GM10248 (cell line): ENCODE results near the gene CBR3.

Experiments used
- CTCF ChIA-PET: fragments of 300-600 bp; sonication (Branson Sonifier 250); formaldehyde crosslinking; extraction: SDS; loops from one replicate; lab custom pipeline; 2021; ENCODE audit warnings: antibody characterized with exemption; lab: Yijun Ruan, JAX
- POLR2A ChIA-PET: fragments of 350-650 bp; sonication (Branson Sonifier 250); formaldehyde crosslinking; extraction: SDS; loops from one replicate; lab custom pipeline; 2020; ENCODE audit warnings: antibody characterized with exemption; lab: Yijun Ruan, JAX
- DNase-seq: peaks from one replicate; pipeline ENCODE4 v3.0.0; 2012; ENCODE audit errors: extremely low spot score
- TF ChIP-seq, protein P1 (sequence below): IDR thresholded peaks from 2 replicates; pipeline ENCODE4 v1.5.1; 2012; ENCODE audit warnings: mild to moderate bottlenecking, low read depth; ENCODE audit errors: extremely low read depth, missing control alignments, control extremely low read depth

CBR3 gene

GRCh38 chr21:36134803-36135390 lies at the start of gene CBR3:
Gene CBR3 (plus strand): TSS chr21:36135079. CDS start chr21:36135193, 114 bp downstream.
- ChIA-PET POLR2A (no interaction called here), CTCF (interaction anchor here (0.8 to 3.3 kb wide), 4 partner anchors 9 to 195 kb away, joined by 3 to 11 read pairs (median 4); partner anchors contain the start of gene MORC3)
- TF ChIP-seq, protein P1, sequence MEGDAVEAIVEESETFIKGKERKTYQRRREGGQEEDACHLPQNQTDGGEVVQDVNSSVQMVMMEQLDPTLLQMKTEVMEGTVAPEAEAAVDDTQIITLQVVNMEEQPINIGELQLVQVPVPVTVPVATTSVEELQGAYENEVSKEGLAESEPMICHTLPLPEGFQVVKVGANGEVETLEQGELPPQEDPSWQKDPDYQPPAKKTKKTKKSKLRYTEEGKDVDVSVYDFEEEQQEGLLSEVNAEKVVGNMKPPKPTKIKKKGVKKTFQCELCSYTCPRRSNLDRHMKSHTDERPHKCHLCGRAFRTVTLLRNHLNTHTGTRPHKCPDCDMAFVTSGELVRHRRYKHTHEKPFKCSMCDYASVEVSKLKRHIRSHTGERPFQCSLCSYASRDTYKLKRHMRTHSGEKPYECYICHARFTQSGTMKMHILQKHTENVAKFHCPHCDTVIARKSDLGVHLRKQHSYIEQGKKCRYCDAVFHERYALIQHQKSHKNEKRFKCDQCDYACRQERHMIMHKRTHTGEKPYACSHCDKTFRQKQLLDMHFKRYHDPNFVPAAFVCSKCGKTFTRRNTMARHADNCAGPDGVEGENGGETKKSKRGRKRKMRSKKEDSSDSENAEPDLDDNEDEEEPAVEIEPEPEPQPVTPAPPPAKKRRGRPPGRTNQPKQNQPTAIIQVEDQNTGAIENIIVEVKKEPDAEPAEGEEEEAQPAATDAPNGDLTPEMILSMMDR = no peak
- peak; percentile 39 for DNase-seq

- TF ChIP-seq, protein P1 = no peak
- no peak for DNase-seq
- POLR2A ChIA-PET = no interaction called here
- CTCF ChIA-PET = interaction anchor here (0.9 to 1.6 kb wide), 5 partner anchors 11 to 53 kb away, joined by 3 to 5 read pairs (median 3); no protein-coding TSS in a partner anchor
Measured at GRCh38 chr21:36087362-36088138, 47.3 kb upstream of the CBR3 start.

DNA sequence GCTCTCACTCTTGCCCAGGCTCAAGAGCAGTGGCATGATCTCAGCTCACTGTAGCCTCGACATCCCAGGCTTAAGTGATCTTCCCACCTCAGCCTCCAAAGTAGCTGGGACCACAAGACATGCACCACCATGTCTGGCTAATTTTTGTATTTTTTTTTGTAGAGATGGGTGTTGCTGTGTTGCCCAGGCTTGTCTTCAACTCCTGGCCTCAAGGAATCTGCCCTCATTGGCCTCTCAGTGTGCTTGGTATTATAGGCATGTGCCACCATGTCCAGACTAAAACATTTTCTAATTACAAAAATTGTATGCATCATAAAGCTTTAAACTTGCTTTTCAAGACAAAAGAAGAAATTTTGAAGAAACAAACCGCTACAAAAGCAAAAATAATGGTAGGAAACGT lies 44.9 kb upstream of the CBR3 start:
- DNase-seq = no peak
- ChIA-PET POLR2A (no interaction called here), CTCF (interaction anchor here (1.0 kb wide), 1 partner anchor 23 kb away, joined by 4 read pairs; no protein-coding TSS in a partner anchor)
- TF ChIP-seq, protein P1 = no peak

- ChIA-PET CTCF (no interaction called here), POLR2A (no interaction called here)
- TF ChIP-seq, protein P1 = no peak
- no peak for DNase-seq
Measured at GRCh38 chr21:36092681-36093080, 42.2 kb upstream of the CBR3 start.

GRCh38 chr21:36093512-36093911 lies 41.4 kb upstream of the CBR3 start:
- POLR2A ChIA-PET = no interaction called here

DNA sequence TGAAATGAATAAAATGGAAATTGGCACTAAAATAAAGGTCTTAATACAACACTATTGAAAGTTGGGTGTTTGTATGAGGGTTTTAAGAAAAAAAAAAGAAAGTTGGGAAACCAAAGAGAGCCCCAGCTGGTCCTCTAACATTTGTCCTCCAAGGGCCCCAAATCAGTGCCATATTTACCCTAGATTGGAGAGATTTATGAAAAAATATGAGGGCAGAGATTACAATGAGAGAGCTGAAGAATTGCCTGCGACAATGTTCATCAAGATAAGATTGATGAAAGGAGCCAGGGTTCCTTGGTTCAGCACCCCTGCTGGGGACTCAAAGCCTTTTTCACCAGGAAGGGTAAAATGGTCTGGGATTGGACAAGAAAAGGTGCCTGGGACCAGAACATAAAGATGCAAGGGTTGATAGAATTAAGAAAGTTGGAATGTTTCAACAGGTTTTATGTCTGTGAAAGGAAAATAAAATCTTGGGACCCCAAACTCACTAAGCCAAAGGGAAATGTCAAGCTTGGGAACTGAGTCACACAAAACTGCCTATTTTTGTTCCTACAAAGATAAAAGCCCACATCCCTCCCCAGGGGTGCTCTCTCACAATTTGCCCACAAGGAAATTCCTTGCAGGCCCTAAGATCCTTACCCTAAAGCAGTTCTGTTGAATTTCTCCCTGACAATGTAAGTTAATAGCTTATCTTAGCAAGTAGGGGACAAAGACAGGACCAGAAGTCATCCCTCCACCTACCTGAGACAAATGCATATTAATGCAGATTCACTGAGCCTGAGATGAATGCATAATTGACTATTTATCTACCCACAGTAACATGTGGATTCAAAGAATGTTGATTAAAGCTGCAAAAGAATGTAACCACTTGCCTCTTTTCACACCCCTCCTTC lies 38.2 kb upstream of the CBR3 start:
- ChIA-PET POLR2A (no interaction called here), CTCF (interaction anchor here (1.8 to 2.3 kb wide), 3 partner anchors 15 to 37 kb away, joined by 4 to 9 read pairs (median 5); no protein-coding TSS in a partner anchor)
- TF ChIP-seq, protein P1 = no peak
- no peak for DNase-seq

More at GRCh38 chr21:36093512-36093911, 41.4 kb upstream of the CBR3 start:
- TF ChIP-seq, protein P1 = no peak
- DNase-seq = no peak
- CTCF ChIA-PET = no interaction called here
